Lower leg skin (tissue), 3 donors: Measurements from ENCODE around the gene FURIN.

Experiments
- POLR2A ChIP-seq, 2 donors: fragments of 450-650 bp; IDR thresholded peaks; one replicate each; pipeline ENCODE4 v1.6.1; 2016 to 2017; ENCODE audit warnings: antibody characterized with exemption in 2 of 2, mild to moderate bottlenecking in 1 of 2, moderate library complexity in 1 of 2
- TF ChIP-seq, protein P1 (sequence below), 3 donors: fragments of 450-650 bp; IDR thresholded peaks; one replicate each; pipeline ENCODE4 v1.5.1; 2016; ENCODE audit warnings: antibody characterized with exemption in 3 of 3, mild to moderate bottlenecking in 3 of 3, moderate library complexity in 2 of 3

DNA sequence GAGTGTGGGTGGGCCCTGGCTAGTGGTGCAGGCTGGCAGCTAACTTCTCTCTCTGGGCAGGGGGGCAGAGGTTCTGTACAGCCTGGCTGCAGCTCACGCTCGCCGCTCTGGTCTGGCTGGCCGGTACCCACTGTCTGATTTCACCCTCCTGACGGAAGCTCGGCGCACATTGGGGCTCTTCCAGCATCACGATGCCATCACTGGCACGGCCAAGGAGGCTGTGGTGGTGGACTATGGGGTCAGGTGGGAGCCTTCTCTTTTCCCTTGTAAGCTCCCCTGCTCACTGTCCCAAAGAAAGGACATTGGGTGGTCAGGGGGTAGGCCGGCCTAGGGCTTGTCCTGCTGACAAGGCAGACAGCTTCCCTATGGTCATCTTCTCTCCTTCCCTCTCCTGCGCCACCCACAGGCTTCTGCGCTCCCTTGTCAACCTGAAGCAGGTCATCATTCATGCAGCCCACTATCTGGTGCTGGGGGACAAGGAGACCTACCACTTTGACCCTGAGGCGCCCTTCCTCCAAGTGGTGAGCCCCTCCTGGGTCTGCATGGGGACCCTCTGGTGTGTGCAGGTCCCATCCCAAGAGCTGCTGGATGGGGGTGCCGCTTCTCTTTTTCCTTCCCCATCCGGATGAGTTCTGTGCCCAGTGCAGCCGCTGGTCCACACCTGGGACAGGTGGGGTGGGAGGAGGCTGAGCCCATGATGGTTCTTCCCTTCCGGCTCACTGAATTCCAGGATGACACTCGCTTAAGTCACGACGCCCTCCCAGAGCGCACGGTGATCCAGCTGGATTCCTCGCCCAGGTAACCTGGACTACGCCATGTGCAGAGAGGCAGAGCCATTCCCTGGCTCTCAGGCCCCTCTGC lies 42.3 kb downstream of the FURIN start:
- TF ChIP-seq, protein P1, sequence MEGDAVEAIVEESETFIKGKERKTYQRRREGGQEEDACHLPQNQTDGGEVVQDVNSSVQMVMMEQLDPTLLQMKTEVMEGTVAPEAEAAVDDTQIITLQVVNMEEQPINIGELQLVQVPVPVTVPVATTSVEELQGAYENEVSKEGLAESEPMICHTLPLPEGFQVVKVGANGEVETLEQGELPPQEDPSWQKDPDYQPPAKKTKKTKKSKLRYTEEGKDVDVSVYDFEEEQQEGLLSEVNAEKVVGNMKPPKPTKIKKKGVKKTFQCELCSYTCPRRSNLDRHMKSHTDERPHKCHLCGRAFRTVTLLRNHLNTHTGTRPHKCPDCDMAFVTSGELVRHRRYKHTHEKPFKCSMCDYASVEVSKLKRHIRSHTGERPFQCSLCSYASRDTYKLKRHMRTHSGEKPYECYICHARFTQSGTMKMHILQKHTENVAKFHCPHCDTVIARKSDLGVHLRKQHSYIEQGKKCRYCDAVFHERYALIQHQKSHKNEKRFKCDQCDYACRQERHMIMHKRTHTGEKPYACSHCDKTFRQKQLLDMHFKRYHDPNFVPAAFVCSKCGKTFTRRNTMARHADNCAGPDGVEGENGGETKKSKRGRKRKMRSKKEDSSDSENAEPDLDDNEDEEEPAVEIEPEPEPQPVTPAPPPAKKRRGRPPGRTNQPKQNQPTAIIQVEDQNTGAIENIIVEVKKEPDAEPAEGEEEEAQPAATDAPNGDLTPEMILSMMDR (IDR thresholded peaks at IDR 0.05): no peak
- no peak for TF ChIP-seq POLR2A (IDR thresholded peaks at IDR 0.05)
